Measurements from ENCODE around the gene TFCP2.

The TFCP2 gene

GRCh38 chr12:51192284-51192671 is 19.3 kb upstream of the TFCP2 start:
- TF ChIP-seq CTCF (IDR thresholded peaks at IDR 0.05; ENCODE audit: unreplicated experiment in 3 of 3): no peak
- no peaks in the 10 kb centered on the region for H3K9me3 Mint-ChIP-seq
- no peaks in the 10 kb centered on the region for H3K36me3 Mint-ChIP-seq (ENCODE audit: low read depth)
- H3K4me1 Mint-ChIP-seq: peaks cover 29% of the 10 kb centered on the region
- no peak overlapping the region for H3K27ac Mint-ChIP-seq
- no peak overlapping the region for H3K4me3 Mint-ChIP-seq
- H3K27me3 Mint-ChIP-seq (ENCODE audit: low read depth): no peaks in the 10 kb centered on the region

- Mint-ChIP-seq H3K4me3 (no peak overlapping the region), H3K27me3 (ENCODE audit: low read depth) (no peaks in the 10 kb centered on the region), H3K9me3 (no peaks in the 10 kb centered on the region), H3K36me3 (ENCODE audit: low read depth) (no peaks in the 10 kb centered on the region), H3K4me1 (peaks cover 32% of the 10 kb centered on the region), H3K27ac (no peak overlapping the region)
- TF ChIP-seq CTCF (IDR thresholded peaks at IDR 0.05; ENCODE audit: unreplicated experiment in 3 of 3): no peak
Measured at GRCh38 chr12:51191516-51192283, 18.8 kb upstream of the TFCP2 start.

- no peaks in the 10 kb centered on the region for H3K36me3 Mint-ChIP-seq (ENCODE audit: low read depth)
- peaks cover 32% of the 10 kb centered on the region for H3K4me1 Mint-ChIP-seq
- H3K9me3 Mint-ChIP-seq: no peaks in the 10 kb centered on the region
- no peak overlapping the region for H3K4me3 Mint-ChIP-seq
- no peak for TF ChIP-seq CTCF (IDR thresholded peaks at IDR 0.05; ENCODE audit: unreplicated experiment in 3 of 3)
- no peaks in the 10 kb centered on the region for H3K27me3 Mint-ChIP-seq (ENCODE audit: low read depth)
- no peak overlapping the region for H3K27ac Mint-ChIP-seq
Measured at GRCh38 chr12:51190820-51191219, 17.9 kb upstream of the TFCP2 start.

GRCh38 chr12:51189790-51190355 is 16.9 kb upstream of the TFCP2 start:
- Mint-ChIP-seq H3K27ac (no peak overlapping the region), H3K27me3 (ENCODE audit: low read depth) (no peaks in the 10 kb centered on the region), H3K4me3 (no peak overlapping the region), H3K4me1 (peaks cover 37% of the 10 kb centered on the region), H3K9me3 (no peaks in the 10 kb centered on the region), H3K36me3 (ENCODE audit: low read depth) (no peaks in the 10 kb centered on the region)
- no peak for TF ChIP-seq CTCF (IDR thresholded peaks at IDR 0.05; ENCODE audit: unreplicated experiment in 3 of 3)

GRCh38 chr12:51188359-51189051 is 15.6 kb upstream of the TFCP2 start:
- H3K4me3 Mint-ChIP-seq: peak overlapping the region in 1 of 3 experiments; percentile 22
- no peaks in the 10 kb centered on the region for H3K9me3 Mint-ChIP-seq
- H3K4me1 Mint-ChIP-seq: peaks cover 48% of the 10 kb centered on the region
- no peak for TF ChIP-seq CTCF (IDR thresholded peaks at IDR 0.05; ENCODE audit: unreplicated experiment in 3 of 3)
- H3K27me3 Mint-ChIP-seq (ENCODE audit: low read depth): no peaks in the 10 kb centered on the region
- H3K27ac Mint-ChIP-seq: peak overlapping the region in 1 of 3 experiments; percentile 43
- no peaks in the 10 kb centered on the region for H3K36me3 Mint-ChIP-seq (ENCODE audit: low read depth)

All from nephron (organoid).